C4-2B (cell line): Measurements from ENCODE around the gene SUMO1.

Experiments used
- CTCF ChIP-seq: fragments of 450-650 bp; conservative IDR thresholded peaks from 2 replicates; pipeline ENCODE4 v1.5.1; 2017; ENCODE audit warnings: mild to moderate bottlenecking
- ZFX ChIP-seq: fragments of 450-650 bp; IDR thresholded peaks from 2 replicates; pipeline ENCODE4 v1.6.1; 2017

- TF ChIP-seq CTCF, result no peak
- TF ChIP-seq ZFX, result no peak
Measured at GRCh38 chr2:202203348-202203747, 35.0 kb downstream of the SUMO1 start.
